ENCODE measurements around the gene JARID2.
A peak's percentile ranks its signal among the peaks of the same experiment; 100 is the strongest.
"Not testable (repeated sequence)": the region's sequence is repeated elsewhere in the genome, so short reads cannot be mapped to it uniquely, and the experiment has no call there.

JARID2 gene

GRCh38 chr6:15287670-15288375 is 42.0 kb downstream of the JARID2 start:
- DNase-seq (ENCODE audit: low read depth in 2 of 2), result no peak

- no peak for DNase-seq (ENCODE audit: low read depth in 2 of 2)
These were observed 43.0 kb downstream of the JARID2 start for GRCh38 chr6:15288856-15289255.

GRCh38 chr6:15289456-15289855 is 43.6 kb downstream of the JARID2 start:
- DNase-seq (ENCODE audit: low read depth in 2 of 2), result not testable (repeated sequence)

GRCh38 chr6:15290067-15290680 is 44.3 kb downstream of the JARID2 start:
- no peak for DNase-seq (ENCODE audit: low read depth in 2 of 2)

- DNase-seq (ENCODE audit: low read depth in 2 of 2), result no peak
These were observed 45.3 kb downstream of the JARID2 start for GRCh38 chr6:15290962-15291704.

- DNase-seq (ENCODE audit: low read depth in 2 of 2), result no peak
These were observed 46.9 kb downstream of the JARID2 start for GRCh38 chr6:15292721-15293302.

GRCh38 chr6:15293674-15294073 is 47.8 kb downstream of the JARID2 start:
- DNase-seq (ENCODE audit: low read depth in 2 of 2), result no peak

- no peak for DNase-seq (ENCODE audit: low read depth in 2 of 2)
These were observed 48.6 kb downstream of the JARID2 start for GRCh38 chr6:15294504-15294903.

GRCh38 chr6:15296249-15296648 is 50.4 kb downstream of the JARID2 start:
- no peak for DNase-seq (ENCODE audit: low read depth in 2 of 2)

- no peak for DNase-seq (ENCODE audit: low read depth in 2 of 2)
These were observed 50.9 kb downstream of the JARID2 start for GRCh38 chr6:15296735-15297134.

GRCh38 chr6:15297167-15297566 is 51.3 kb downstream of the JARID2 start:
- not testable (repeated sequence) for DNase-seq (ENCODE audit: low read depth in 2 of 2)

- no peak for DNase-seq (ENCODE audit: low read depth in 2 of 2)
These were observed 52.2 kb downstream of the JARID2 start for GRCh38 chr6:15297895-15298590.

GRCh38 chr6:15299430-15300131 is 53.7 kb downstream of the JARID2 start:
- DNase-seq (ENCODE audit: low read depth in 2 of 2), result peak; percentile 50 to 57

- DNase-seq (ENCODE audit: low read depth in 2 of 2), result no peak
These were observed 55.5 kb downstream of the JARID2 start for GRCh38 chr6:15301179-15302006.

- DNase-seq (ENCODE audit: low read depth in 2 of 2), result no peak
These were observed 57.5 kb downstream of the JARID2 start for GRCh38 chr6:15303162-15303919.

- DNase-seq (ENCODE audit: low read depth in 2 of 2), result no peak
These were observed 58.0 kb downstream of the JARID2 start for GRCh38 chr6:15303920-15304291.

- no peak for DNase-seq (ENCODE audit: low read depth in 2 of 2)
These were observed 58.6 kb downstream of the JARID2 start for GRCh38 chr6:15304337-15305042.

- no peak for DNase-seq (ENCODE audit: low read depth in 2 of 2)
These were observed 59.6 kb downstream of the JARID2 start for GRCh38 chr6:15305496-15305895.

- DNase-seq (ENCODE audit: low read depth in 2 of 2), result no peak
These were observed 60.0 kb downstream of the JARID2 start for GRCh38 chr6:15305909-15306308.
